ENCODE measurements around the gene PPFIA2.

Gene PPFIA2

DNA sequence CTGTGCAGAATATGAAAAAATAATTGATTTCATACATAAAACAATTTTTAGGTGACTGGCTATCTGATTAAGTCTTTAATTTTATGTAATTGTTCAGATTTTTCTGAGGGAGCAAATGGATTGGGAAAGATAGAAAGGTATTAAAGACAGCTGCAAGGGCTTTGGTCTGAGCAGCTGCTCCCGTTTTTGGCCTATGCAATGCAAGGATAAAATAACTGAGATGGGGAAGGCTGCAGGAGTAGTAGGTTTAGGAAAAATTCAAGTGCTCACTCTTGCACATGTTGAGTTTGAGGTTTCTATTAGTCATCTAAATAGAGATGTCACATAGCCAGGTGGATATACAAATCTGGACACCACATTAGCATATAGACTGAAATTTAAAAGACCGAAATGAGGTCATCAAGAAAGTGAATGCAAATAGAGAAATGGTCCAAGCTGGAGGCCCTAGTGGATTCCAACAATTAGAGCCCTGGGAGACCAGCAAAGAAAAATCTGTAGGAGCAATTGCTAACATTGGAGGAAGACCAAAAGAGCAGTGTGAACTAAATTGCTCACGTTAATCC, 144.0 kb downstream of the PPFIA2 start:
- TF ChIP-seq GATA3 (IDR thresholded peaks at IDR 0.05; ENCODE audit: low read depth, low read length) (no peak), GATA2 (IDR thresholded peaks at IDR 0.05; ENCODE audit: low read depth, low read length) (no peak)

GRCh38 chr12:81610955-81611889, 147.9 kb downstream of the PPFIA2 start:
- TF ChIP-seq GATA3 (IDR thresholded peaks at IDR 0.05; ENCODE audit: low read depth, low read length) (no peak), GATA2 (IDR thresholded peaks at IDR 0.05; ENCODE audit: low read depth, low read length) (no peak)

DNA sequence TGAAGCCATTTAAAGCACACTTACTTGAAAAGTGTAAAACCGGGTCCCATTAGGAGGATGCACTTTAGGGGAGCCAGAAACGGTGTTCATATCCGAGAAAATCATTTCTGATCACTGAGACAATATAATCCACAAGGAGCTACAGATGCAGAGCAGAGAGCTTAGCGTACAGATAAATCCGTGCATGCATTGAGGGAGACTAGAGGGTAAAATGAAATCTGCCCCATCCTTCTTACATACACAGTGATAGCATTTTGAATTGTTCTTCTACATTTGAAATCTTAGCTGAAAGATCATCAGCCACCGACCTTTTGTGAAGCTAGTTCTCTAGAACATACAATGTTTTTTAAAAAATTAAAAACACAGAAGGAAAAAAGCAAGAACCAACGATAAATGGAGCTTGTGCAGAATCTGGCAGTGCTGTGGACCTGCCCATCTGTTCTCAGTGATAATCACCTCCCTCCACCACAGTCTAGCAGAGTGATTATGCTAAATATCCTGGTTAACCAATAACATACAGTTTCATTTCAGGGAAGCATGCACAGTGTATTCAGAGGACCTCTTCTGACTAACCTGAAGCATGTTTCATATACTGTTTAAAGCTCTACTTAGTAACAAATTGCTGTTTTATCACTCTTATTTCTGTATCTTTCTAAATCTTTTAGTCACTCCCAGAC, 161.1 kb downstream of the PPFIA2 start:
- no peak for TF ChIP-seq GATA2 (IDR thresholded peaks at IDR 0.05; ENCODE audit: low read depth, low read length)
- TF ChIP-seq GATA3 (IDR thresholded peaks at IDR 0.05; ENCODE audit: low read depth, low read length), result no peak

DNA sequence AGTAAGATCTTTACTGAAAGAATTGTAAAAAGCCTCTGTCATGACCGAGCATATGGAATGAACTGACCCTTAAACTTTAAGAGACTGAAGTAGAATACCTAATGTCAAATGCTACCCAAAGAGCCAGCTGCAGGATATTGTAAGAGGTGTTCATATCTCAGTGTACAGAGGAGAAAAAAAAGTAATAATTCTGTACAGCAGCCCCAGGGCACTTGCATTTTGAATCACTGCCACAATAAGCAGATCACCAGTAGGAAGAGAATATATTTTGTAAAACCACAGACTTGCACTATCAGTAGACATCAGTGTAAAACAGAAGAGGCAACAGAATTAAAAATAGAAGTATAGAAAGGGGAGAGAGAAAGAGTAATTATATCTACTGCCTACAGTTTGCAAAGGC, 162.6 kb downstream of the PPFIA2 start:
- TF ChIP-seq GATA2 (IDR thresholded peaks at IDR 0.05; ENCODE audit: low read depth, low read length) (no peak), GATA3 (IDR thresholded peaks at IDR 0.05; ENCODE audit: low read depth, low read length) (no peak)

- TF ChIP-seq GATA2 (IDR thresholded peaks at IDR 0.05; ENCODE audit: low read depth, low read length), result no peak
- no peak for TF ChIP-seq GATA3 (IDR thresholded peaks at IDR 0.05; ENCODE audit: low read depth, low read length)
Measured at GRCh38 chr12:81591256-81591655, 167.9 kb downstream of the PPFIA2 start.

DNA sequence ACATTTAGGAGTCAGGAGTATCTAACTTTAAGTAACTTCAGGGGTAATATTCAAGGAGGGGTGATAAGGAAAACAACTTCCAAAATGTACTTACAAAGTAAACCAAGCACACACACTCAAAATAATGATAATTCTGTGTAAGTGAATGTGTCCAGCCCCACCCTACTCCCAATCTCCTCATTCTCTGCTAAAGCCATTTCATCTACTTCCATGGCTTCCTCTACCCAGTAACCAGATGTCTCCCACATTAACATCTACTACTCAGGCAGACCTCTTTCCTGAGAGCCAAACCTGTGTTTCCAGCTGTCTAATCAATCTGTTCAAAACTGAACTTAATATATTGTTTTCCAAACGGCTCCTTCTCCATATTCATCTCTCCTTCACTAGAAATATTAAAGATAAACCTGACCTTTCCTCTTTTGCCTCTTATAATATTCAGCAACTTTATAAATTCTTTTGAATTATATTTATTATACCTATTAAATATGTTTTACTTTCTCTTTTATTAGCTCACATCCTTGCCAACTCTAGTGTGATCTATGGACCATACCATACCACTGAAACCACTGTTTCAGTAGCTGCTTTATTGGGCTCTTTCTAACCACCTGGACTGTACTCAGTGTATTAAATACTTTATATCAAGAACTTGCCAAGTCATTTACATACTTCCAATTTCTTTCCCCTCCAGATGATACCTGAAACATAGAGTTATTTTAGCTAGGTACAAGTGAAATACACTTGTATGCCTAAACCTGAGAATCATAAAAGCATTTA, 170.7 kb downstream of the PPFIA2 start:
- TF ChIP-seq GATA3 (IDR thresholded peaks at IDR 0.05; ENCODE audit: low read depth, low read length), result no peak
- TF ChIP-seq GATA2 (IDR thresholded peaks at IDR 0.05; ENCODE audit: low read depth, low read length), result no peak

DNA sequence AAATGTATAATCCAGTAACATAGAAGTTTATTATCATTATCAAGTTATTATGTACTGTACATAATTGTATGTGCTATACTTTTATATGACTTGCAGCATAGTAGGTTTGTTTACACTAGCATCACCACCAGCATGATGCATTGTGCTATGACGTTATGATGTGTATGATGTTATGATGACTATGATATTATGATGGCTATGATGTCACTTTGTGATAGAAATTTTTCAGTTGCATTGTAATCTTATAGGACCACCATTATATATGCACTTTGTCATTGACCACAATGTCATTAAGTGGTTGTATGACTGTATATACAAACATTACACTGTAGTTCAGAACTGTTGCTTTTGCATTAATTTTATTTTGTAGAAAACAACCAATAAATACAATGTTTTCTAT, 173.4 kb downstream of the PPFIA2 start:
- no peak for TF ChIP-seq GATA2 (IDR thresholded peaks at IDR 0.05; ENCODE audit: low read depth, low read length)
- no peak for TF ChIP-seq GATA3 (IDR thresholded peaks at IDR 0.05; ENCODE audit: low read depth, low read length)

DNA sequence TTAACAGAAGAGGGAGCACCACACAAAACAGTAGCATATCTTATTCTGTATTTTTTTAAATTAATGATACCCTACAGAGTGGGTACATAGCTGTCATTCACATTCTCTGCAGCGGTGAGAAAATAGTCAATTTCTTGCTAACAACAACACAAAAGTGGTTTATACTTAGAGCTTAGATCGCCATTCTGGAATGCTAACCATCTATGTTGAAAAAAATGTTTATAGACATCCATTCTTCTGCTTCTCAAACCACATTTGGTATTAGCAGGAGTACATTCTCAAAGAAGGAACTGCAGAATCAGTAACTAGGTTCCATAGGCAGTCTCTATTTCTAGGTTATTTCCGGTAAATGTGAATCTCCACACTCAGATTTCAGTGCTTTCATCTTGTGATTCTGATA, 185.9 kb downstream of the PPFIA2 start:
- TF ChIP-seq GATA3 (IDR thresholded peaks at IDR 0.05; ENCODE audit: low read depth, low read length), result no peak

GRCh38 chr12:81572411-81572810, 186.7 kb downstream of the PPFIA2 start:
- TF ChIP-seq GATA3 (IDR thresholded peaks at IDR 0.05; ENCODE audit: low read depth, low read length), result no peak
- TF ChIP-seq GATA2 (IDR thresholded peaks at IDR 0.05; ENCODE audit: low read depth, low read length), result no peak

DNA sequence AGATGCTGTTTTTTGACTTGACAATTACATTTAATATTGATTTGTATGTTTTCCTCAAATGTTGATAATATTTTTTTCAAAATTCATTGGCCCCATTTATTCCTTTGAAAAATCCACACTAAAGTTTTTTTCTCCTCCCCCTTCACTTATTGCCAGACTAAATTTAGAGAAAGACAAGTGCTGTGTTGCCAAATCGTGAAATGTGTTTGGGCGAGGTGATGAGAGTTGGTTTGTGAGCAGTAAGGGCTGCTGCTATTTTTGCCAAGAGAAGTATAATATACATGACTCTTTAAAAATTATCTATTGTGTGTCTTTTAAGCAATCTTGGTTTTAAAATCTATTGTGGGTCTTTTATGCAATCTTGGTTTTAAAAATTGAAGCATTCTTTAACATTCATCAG, 188.9 kb downstream of the PPFIA2 start:
- TF ChIP-seq GATA3 (IDR thresholded peaks at IDR 0.05; ENCODE audit: low read depth, low read length), result no peak
- TF ChIP-seq GATA2 (IDR thresholded peaks at IDR 0.05; ENCODE audit: low read depth, low read length), result no peak

- TF ChIP-seq GATA3 (IDR thresholded peaks at IDR 0.05; ENCODE audit: low read depth, low read length) (no peak), GATA2 (IDR thresholded peaks at IDR 0.05; ENCODE audit: low read depth, low read length) (no peak)
Measured at GRCh38 chr12:81564237-81564636, 194.9 kb downstream of the PPFIA2 start.

DNA sequence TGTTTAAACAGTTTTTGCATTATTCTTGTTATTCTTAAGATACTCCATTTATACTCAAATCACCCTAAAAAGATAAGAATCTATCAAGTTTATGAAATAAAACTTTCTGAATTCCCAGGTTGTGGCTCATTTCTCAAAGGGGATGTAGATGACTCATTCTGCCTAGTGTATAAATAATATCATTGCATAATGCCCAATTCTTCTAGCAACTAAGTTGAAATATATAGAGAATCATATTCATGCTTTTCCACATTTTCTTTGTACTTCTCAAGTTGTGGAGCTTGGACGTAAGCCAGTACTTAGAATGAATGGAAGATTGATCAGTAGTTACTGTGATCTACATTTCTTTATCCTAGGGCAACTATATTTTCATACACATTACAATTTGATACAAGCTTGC, 201.1 kb downstream of the PPFIA2 start:
- TF ChIP-seq GATA2 (IDR thresholded peaks at IDR 0.05; ENCODE audit: low read depth, low read length) (no peak), GATA3 (IDR thresholded peaks at IDR 0.05; ENCODE audit: low read depth, low read length) (no peak)

DNA sequence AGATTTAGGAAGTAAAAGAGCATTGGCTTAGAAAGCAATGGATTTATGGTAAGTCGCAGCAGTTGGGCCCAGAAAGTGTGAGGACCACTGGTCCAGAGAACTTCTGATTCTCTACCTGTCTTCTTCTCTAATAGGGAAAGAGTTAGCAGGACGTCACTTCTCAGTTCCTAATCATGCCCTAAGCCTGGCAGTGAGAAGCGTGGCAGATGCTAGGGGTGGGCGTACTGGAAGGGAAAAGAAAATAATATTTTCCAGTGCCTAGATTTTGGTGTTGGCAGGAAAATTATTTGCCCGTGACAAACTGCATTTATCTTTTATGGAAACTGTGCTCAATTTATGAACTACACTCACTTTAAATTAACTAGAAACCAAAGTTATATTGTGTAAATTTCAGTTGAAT, 212.3 kb downstream of the PPFIA2 start:
- TF ChIP-seq GATA3 (IDR thresholded peaks at IDR 0.05; ENCODE audit: low read depth, low read length), result no peak
- TF ChIP-seq GATA2 (IDR thresholded peaks at IDR 0.05; ENCODE audit: low read depth, low read length), result no peak

- no peak for TF ChIP-seq GATA3 (IDR thresholded peaks at IDR 0.05; ENCODE audit: low read depth, low read length)
- no peak for TF ChIP-seq GATA2 (IDR thresholded peaks at IDR 0.05; ENCODE audit: low read depth, low read length)
Measured at GRCh38 chr12:81543621-81544139, 215.5 kb downstream of the PPFIA2 start.
